NCI-H2107 treated with DMSO at 0.1 percent for 48 hours (cell line): ENCODE measurements around the gene STYXL2.
A peak's percentile ranks its signal among the peaks of the same experiment; 100 is the strongest.

Experiments
- DNase-seq: peaks from one replicate; lab custom pipeline; 2025; ENCODE audit not compliant: unreplicated experiment; lab: John Stamatoyannopoulos, UW

Gene STYXL2

GRCh38 chr1:167093846-167094516 is at the start of gene STYXL2:
TSS of gene STYXL2 (plus strand) at chr1:167094075. CDS start at chr1:167094850, 775 bp downstream.
- DNase-seq: no peak

DNA sequence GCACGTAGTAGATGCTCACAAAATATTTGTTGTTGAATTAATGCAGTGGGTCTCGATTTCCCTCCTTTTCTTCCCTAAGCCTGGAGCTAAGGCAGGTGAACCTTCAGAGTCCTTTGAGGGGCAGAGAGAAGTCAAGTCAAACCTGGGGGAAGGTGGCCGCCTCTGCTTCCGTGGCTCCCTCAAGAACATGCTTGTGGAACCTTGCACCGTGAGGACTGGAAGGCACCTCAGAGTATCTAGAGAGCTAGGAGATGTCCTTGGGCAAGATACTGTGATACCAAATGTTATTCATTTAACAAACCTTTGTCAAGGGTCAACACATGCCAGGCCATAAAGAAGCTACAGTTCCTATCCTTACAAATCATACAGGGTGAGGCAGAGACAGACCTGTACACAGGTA is 42.0 kb upstream of the STYXL2 start:
- DNase-seq: no peak

DNA sequence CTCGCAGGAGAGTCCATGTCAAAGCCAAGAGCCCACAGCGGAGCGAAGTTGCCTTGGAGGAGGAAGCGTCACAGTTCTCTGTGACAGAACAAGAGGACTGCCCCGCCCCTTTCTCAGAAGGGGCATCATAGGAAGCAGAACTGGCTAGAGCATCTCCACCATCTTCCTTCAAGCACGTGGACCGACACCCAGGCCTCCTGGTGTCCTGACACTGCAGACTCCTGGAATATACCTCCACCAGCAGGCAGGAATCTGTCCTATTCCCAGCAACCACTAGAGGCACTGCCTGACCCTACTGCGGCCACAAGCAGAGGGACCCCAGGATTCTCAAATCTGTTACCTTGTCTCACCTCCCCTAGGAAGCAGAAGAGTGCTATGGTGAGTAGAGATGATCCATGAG is 41.5 kb upstream of the STYXL2 start:
- DNase-seq: no peak

- DNase-seq: no peak
These were observed 39.3 kb upstream of the STYXL2 start for GRCh38 chr1:167054531-167054930.

DNA sequence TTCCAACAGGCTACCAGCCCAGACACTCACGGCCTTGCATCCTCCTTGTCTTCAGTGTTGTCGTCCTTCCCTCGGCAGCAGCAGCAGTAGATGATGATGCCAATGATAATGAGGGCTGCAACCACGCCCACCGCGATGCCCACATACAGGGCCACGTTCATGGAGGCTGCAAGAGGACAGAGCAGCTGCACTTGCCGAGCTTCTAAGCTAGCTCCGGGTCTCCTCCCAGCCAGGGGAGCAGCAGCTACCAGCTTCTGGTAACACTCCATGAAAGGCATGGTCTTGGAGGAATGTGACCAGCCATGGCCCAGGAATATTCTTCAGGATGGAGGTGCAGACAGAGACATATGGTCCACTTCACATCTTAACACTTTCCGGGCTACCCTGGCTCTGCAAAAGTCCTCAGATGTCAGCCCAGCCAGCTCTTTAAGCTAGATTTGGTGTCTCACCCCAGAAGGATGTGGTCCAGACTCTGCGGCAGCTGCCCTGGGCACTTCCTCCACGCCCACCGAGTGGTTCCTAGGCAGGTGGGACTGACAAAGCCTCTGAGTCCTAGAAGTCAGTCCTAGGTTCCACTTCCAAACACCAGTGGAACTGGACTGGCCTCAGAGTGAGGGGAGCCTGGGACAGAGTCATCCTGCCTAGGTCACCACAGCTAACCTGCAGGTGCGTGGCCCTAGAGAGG is 38.8 kb upstream of the STYXL2 start:
- DNase-seq: no peak

GRCh38 chr1:167056529-167057231 is 37.2 kb upstream of the STYXL2 start:
- DNase-seq: no peak

DNA sequence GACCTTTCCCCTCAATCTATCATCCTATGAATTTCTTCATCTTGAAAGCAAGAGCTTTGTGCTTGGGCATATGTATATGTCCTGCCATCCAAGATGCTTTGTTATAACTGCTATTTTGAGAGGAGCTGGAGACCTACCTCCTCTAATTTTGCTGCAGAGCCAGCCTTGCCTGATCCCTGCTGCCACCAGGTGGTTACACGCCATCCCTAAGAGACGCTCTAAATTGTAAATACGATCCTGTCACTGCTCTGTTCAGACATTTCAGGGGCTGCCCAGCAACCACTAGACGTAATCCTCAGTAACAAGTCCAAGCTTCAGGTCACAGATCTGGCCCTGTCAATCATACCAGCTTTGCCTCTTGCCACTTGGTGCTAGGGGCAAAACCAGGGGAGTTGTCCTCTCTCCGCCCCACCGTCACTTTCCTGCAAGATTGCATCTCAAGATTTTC is 36.6 kb upstream of the STYXL2 start:
- peak; percentile 89 for DNase-seq

DNA sequence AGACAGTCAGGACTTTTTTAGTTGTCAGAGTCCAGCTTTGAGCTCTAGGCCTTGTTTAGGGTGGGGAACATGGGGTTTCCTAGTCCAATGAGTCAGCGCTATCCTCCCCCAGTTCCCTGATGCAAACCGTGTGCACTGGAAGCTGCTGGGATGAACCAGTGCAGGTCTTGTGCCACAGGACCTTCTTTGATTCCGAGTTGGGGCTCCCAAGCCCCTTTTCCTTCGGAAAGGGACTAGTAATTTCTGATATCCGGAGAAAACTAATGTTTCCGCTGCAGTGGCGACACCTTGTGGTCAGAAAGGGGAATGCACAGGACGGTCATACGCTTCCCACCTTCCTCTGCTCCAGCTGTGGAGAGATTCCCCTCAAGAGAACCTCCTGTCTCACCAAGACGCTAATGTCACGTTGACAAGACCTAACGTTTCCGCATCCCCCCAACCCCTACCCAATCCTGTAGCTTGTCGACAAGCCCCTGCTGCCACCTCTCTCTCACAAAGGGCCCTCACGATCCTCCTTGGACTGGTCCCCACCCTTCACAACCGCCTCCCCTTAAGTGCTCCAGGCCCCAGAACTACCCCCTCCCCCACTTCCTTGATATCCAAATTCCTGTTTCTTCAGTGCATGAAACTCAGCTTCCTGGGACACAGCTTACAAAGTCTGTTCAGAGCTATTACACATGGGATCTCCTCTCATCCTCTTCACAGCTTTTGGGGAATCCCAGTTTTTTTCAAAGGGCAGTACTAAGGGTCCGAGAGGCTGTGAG is 34.6 kb upstream of the STYXL2 start:
- peak; percentile 66 for DNase-seq

DNA sequence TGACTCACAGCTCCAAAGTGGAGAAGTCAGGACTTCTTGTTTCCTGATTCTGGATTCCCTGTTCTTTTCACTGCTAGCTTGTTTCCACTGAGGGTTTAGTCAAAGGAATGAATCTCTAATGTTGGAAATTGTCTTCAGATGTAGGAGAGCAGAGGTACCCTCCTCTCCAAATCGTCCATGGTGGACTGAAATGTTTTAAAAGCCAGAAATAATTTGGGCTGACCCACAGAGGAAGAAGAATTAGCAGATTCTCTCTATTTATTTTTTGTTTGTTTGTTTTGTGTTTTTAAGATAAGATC is 34.1 kb upstream of the STYXL2 start:
- DNase-seq: no peak

- DNase-seq: no peak
These were observed 33.5 kb upstream of the STYXL2 start for GRCh38 chr1:167060141-167061072.

DNA sequence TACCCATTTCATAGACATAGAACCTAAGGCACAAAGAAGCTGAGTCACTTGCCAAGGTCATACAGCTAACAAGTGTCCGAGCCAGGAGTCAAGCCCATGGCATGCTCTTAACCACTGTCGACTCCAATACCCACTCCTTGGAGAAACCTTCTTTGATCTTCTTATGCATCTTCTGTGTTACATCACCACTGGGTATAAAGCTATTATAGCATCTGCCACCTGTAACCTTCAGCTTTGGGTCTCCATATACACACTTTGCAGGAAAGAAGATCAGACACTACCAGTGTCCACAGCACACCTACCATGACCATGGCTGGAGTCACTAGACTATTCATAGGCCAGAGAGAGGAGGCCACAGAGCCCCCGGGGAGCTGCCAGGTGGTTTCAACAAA is 32.8 kb upstream of the STYXL2 start:
- DNase-seq: no peak

- DNase-seq: no peak
These were observed 29.3 kb upstream of the STYXL2 start for GRCh38 chr1:167064621-167065020.

DNA sequence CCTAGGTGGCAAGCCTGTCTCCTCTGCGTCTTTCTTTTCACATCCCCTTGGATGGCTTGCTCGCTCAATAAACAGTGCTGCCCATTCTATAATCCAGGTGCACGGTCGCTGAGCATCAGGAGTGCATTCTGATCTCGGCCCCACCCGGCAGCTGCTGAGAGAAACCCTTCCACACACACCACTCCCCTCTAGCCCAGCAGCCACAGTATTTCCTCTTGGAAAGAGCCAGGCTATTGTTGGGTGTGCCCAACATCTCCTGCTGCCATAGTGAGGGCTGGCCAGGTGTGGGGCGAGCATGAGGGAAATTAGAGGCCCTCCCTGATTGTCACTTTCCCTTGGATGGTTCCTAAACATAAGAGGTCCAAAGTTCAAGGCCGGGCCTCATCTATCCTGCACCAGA is 28.4 kb upstream of the STYXL2 start:
- DNase-seq: no peak

DNA sequence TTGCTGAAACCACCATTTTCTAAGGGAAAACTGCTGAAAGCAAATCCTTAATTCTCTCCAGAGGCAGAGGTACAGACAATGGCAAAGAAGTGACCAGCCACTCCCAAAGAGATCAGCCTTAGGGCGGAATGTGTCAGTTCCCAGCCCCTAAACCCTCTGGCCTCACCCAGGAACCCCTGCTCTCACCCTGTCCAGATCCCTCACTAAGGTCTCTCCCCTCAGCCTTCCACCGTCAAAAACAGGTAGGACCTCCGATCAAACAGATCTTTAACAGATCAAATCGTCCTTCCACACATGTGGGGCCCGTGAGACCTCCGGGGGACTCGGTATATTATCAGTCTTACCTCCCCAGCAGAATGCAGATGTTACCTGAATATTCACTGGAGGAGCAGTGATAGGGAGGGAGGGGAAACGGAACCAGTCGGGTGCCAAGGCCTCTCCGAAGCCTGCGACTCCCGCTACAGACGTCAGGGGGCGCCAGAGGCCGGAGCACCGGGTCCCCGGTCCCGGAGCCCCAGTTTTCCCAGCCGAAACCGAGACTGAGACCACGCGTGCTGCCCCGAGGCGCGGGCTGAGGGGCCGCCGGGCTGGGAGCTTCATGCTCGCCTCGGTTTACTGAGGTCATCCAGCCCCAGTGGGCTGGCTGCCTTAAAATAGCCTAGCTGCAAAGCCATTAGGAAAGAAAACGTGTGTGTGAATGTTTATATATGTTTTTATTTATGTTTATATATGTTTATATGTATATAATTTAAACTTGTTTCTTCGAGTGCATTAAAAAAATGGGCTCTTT is 27.3 kb upstream of the STYXL2 start:
- DNase-seq: peak; percentile 67

DNA sequence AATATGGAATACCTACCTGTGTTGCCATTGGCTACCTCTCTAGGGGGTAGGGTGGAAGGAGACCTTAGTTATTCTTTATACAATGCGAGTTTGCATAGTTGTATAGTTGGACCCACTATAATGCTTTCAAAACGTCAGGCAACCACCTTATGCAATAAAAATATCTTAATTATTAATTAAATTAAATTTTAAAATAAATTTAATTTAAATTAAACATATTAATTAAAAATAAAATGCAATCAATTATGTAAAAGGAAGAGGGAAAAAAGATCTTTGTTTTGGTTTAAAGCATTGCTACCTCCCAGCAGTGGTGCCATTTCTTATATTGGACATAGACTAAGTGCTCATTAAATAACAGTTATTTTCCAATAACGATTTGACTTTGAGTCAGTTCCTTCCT is 26.0 kb upstream of the STYXL2 start:
- DNase-seq: no peak

DNA sequence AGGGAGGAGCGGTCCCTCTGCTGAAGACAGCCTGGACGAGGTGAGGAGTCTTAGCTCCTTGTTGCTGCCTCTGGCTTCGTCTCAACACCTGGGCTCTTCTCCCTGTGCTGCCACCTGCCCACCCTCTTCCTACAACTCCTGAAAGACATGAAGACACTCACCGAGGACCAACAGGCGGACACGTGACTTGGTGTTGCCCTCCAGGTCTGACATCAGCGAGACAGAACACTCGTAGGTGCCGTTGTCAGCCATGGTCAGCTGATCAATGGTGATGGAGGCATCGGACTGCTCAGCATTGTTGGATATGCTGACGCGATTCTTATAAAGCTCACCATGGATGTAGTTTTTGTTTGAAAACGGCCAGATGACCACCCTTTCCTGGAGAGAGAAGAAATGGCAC is 25.1 kb upstream of the STYXL2 start:
- no peak for DNase-seq

DNA sequence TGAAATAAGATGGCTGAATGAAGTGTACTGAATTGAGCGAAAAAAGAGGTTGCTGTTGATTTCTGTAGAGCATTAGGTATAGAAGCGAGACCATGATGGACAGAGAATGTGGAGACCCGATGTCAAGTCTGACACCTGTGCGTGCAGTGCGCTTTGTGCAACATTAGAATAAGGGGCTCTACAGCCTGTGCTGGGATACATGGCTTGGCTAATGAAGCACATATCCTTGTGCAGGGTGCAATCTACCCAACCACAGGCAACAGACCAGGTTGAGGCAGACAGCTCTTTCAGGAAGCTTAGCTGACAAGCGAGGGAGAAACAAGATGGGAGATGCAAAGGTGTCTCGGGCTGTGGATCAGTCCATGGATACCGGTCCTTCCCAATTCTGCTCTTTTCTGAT is 22.6 kb upstream of the STYXL2 start:
- no peak for DNase-seq

- DNase-seq: no peak
These were observed 17.7 kb upstream of the STYXL2 start for GRCh38 chr1:167076136-167076710.

DNA sequence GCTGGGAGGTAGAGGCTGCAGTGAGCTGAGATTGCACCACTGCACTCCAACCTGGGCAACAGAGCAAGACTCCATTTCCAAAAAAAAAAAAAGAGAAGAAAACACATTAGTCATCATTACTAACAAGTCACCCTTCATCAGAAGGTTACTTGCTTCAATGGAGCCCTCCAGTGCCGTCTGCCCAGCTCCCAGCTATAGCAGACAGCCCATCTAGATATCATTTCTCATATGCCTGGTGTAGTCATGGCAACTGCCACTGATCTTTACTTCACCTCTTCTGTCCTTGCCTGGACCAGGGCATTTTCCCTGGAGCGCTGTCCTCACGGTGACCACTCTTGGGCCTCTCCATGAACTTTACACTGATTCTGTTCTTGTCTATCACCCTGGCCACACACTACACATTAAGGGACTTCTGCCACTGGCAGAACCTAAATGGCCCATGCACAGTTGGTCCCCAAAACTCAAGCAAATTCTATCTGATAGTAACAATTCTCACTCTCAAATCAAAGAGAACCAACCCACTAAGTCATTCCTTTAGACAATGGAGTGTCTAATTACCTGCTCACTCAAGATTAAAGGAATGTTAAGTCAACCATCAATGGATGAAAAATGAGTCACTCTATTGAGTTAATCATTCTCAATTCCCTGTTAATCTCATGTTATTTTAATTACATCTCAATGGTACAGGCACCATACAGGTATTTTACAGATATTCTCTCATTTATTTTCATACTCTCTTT is 16.6 kb upstream of the STYXL2 start:
- no peak for DNase-seq
